A549 (cell line): ENCODE measurements around the gene DTHD1. TPM values are rescaled to one million over a fixed set of nuclear protein-coding genes. Genes with fewer than 3 reads are reported as not detected.

Experiments
- ATAC-seq, 2 experiments: fragments of 200-7000 bp in 1 of 2; fragments of >200 bp in 1 of 2; cut with Nextera tagmentation in 1 of 2; cut with Tn5 transposase in 1 of 2; 3 replicates each; pipeline versions ENCODE4 v1.8.0 to v1.9.1; 2018 to 2020; ENCODE audit warnings: mild to moderate bottlenecking in 1 of 2, moderate library complexity in 1 of 2
- CTCF ChIA-PET: fragments of 300-600 bp; sonication (Branson Sonifier 250); formaldehyde crosslinking; extraction: SDS; loops from one replicate; lab custom pipeline; 2021; ENCODE audit warnings: antibody characterized with exemption, inconsistent platforms; lab: Yijun Ruan, JAX
- POLR2A ChIA-PET: fragments of 350-600 bp; formaldehyde crosslinking; extraction: SDS; loops from one replicate; lab custom pipeline; 2021; ENCODE audit warnings: antibody characterized with exemption, inconsistent platforms; lab: Yijun Ruan, JAX
- DNase-seq, 2 experiments: peaks; one replicate each; pipeline versions ENCODE4 v3.0.0 to v3.0.0-alpha.2; 2011 to 2016; ENCODE audit warnings: low read depth in 1 of 2, low spot score in 1 of 2
- FAIRE-seq: peaks from 2 replicates; lab custom pipeline; 2011; peaks lifted over from hg19 to GRCh38; lab: Jason Lieb, UNC
- H3K27ac ChIP-seq, 2 experiments: fragments of >200 bp; sonication (Bioruptor Twin); formaldehyde crosslinking; 3 replicates each; pipeline ENCODE4 v1.5.1; 2016 to 2017
- H3K4me1 ChIP-seq: fragments of >200 bp; sonication (Bioruptor Twin); formaldehyde crosslinking; 3 replicates; pipeline ENCODE4 v1.6.1; 2016
- H3K4me2 ChIP-seq: fragments of >200 bp; sonication (Bioruptor Twin); formaldehyde crosslinking; 3 replicates; pipeline ENCODE4 v1.6.1; 2016
- H3K4me3 ChIP-seq: fragments of >200 bp; sonication (Bioruptor Twin); formaldehyde crosslinking; 3 replicates; pipeline ENCODE4 v1.5.1; 2016
- H3K9me3 ChIP-seq: fragments of >200 bp; sonication (Bioruptor Twin); formaldehyde crosslinking; 3 replicates; pipeline ENCODE4 v1.6.1; 2016
- ATOH8 ChIP-seq: fragments of 250-450 bp; sonication (Bioruptor Pico); IDR thresholded peaks from 2 replicates; pipeline ENCODE4 v1.5.0; 2020; ENCODE audit warnings: low read depth, mild to moderate bottlenecking, moderate library complexity
- CBX2 ChIP-seq: fragments of 200-600 bp; sonication (generic); IDR thresholded peaks from 2 replicates; pipeline ENCODE4 v1.6.1; 2016; ENCODE audit warnings: low read depth, mild to moderate bottlenecking, borderline replicate concordance
- CHD2 ChIP-seq: fragments of 150-350 bp; IDR thresholded peaks from 2 replicates; pipeline ENCODE4 v1.6.1; 2014; ENCODE audit warnings: low read length; ENCODE audit not compliant: partially characterized antibody
- CTCF ChIP-seq: fragments of >200 bp; sonication (Bioruptor Twin); formaldehyde crosslinking; IDR thresholded peaks from 3 replicates; pipeline ENCODE4 v1.5.1; 2016
- ESRRA ChIP-seq: fragments of 150-350 bp; IDR thresholded peaks from 2 replicates; pipeline ENCODE4 v1.6.1; 2014; ENCODE audit warnings: mild to moderate bottlenecking, low read length, borderline replicate concordance
- FOSB ChIP-seq: fragments of 250-450 bp; sonication (Bioruptor Pico); IDR thresholded peaks from 2 replicates; pipeline ENCODE4 v1.5.0; 2020; ENCODE audit warnings: mild to moderate bottlenecking, moderate library complexity
- FOXS1 ChIP-seq: fragments of 250-450 bp; sonication (Bioruptor Pico); IDR thresholded peaks from 2 replicates; pipeline ENCODE4 v1.5.0; 2020; ENCODE audit warnings: mild to moderate bottlenecking, moderate library complexity
- HDAC2 ChIP-seq: fragments of 200-600 bp; sonication (generic); IDR thresholded peaks from 2 replicates; pipeline ENCODE4 v1.6.1; 2016
- HEYL ChIP-seq: fragments of 250-450 bp; sonication (Bioruptor Pico); IDR thresholded peaks from 2 replicates; pipeline ENCODE4 v1.8.0; 2021; ENCODE audit warnings: mild to moderate bottlenecking, moderate library complexity
- HOXA7 ChIP-seq: fragments of 250-450 bp; sonication (Bioruptor Pico); IDR thresholded peaks from 2 replicates; pipeline ENCODE4 v1.5.0; 2020; ENCODE audit warnings: mild to moderate bottlenecking, moderate library complexity
- HOXB13 ChIP-seq: fragments of 250-450 bp; sonication (Bioruptor Pico); IDR thresholded peaks from 2 replicates; pipeline ENCODE4 v1.5.0; 2020; ENCODE audit warnings: low read depth, mild to moderate bottlenecking, moderate library complexity
- JUN ChIP-seq, 2 experiments: fragments of >200 bp; sonication (Bioruptor Twin); formaldehyde crosslinking; IDR thresholded peaks; 2 replicates in 1 of 2; 3 replicates in 1 of 2; pipeline ENCODE4 v1.6.1; 2016 to 2017
- KDM1A ChIP-seq: fragments of 200-600 bp; sonication (generic); IDR thresholded peaks from 2 replicates; pipeline ENCODE4 v1.6.1; 2016; ENCODE audit warnings: low read depth, mild to moderate bottlenecking
- KDM5A ChIP-seq: fragments of 200-600 bp; sonication (generic); IDR thresholded peaks from 2 replicates; pipeline ENCODE4 v1.6.1; 2016; ENCODE audit warnings: antibody characterized with exemption, mild to moderate bottlenecking
- MAFK ChIP-seq: fragments of 450-650 bp; IDR thresholded peaks from 2 replicates; pipeline ENCODE4 v1.6.1; 2014; ENCODE audit not compliant: partially characterized antibody
- MAZ ChIP-seq: fragments of 150-350 bp; IDR thresholded peaks from 2 replicates; pipeline ENCODE4 v1.6.1; 2014; ENCODE audit warnings: antibody characterized with exemption, low read depth, low read length, borderline replicate concordance
- NFE2L2 ChIP-seq: fragments of 150-350 bp; conservative IDR thresholded peaks from 2 replicates; pipeline ENCODE4 v1.6.1; 2014; ENCODE audit warnings: low read length
- NPAS2 ChIP-seq: fragments of 250-450 bp; sonication (Bioruptor Pico); IDR thresholded peaks from 2 replicates; pipeline ENCODE4 v1.8.0; 2022; ENCODE audit warnings: mild to moderate bottlenecking, moderate library complexity, borderline replicate concordance
- NR3C1 ChIP-seq: fragments of >200 bp; sonication (Bioruptor Twin); formaldehyde crosslinking; IDR thresholded peaks from 3 replicates; pipeline ENCODE4 v1.6.1; 2017
- POLR2AphosphoS2 ChIP-seq: conservative IDR thresholded peaks from 2 replicates; pipeline ENCODE4 v1.6.1; 2012; ENCODE audit warnings: low read length, improper control_type of control experiment, inconsistent platforms
- SREBF2 ChIP-seq: fragments of 450-650 bp; IDR thresholded peaks from 2 replicates; pipeline ENCODE4 v1.6.1; 2014; ENCODE audit warnings: mild to moderate bottlenecking, moderate library complexity
- USF2 ChIP-seq: fragments of 450-650 bp; IDR thresholded peaks from 2 replicates; pipeline ENCODE4 v1.6.1; 2014; ENCODE audit warnings: antibody characterized with exemption
- ZFP36 ChIP-seq: fragments of 450-650 bp; IDR thresholded peaks from 2 replicates; pipeline ENCODE4 v1.6.1; 2014; ENCODE audit warnings: borderline replicate concordance; ENCODE audit not compliant: partially characterized antibody
- ZSCAN20 ChIP-seq: fragments of 250-450 bp; sonication (Bioruptor Pico); IDR thresholded peaks from 2 replicates; pipeline ENCODE4 v1.8.0; 2022; ENCODE audit warnings: mild to moderate bottlenecking, moderate library complexity
- WGBS: methylation state at CpG from one replicate; pipeline ENCODE4 v1.1.6; 2017; ENCODE audit errors: missing lambda C conversion rate; 5-methylcytosine and 5-hydroxymethylcytosine counted together
- polyA plus RNA-seq, 4 experiments: library from polyadenylated mRNA; depleted of rRNA in 3 of 4; stranded (reverse); fragments of >200 nt; fragmentation: RNase III in 1 of 4; extraction: RNeasy Plus Mini Kit Qiagen cat#74134 plus additional on column Dnase treatment in 1 of 4; gene quantifications; 2 replicates in 3 of 4; 3 replicates in 1 of 4; pipeline ENCODE4 v1.2.3, GENCODE V29; 2011 to 2017

Gene DTHD1
- polyA plus RNA-seq, 2 of the 4 experiments (the other 2 are of a cell fraction), result not detected

GRCh38 chr4:36304138-36304681 lies 22.8 kb downstream of the DTHD1 start:
- no peak for TF ChIP-seq HDAC2
- no peak for TF ChIP-seq ZSCAN20
- no peak for TF ChIP-seq SREBF2
- TF ChIP-seq CBX2, result no peak
- TF ChIP-seq FOSB (CRISPR knock-in tag), result no peak
- no peak for TF ChIP-seq HOXA7 (CRISPR knock-in tag)
- no peak for TF ChIP-seq ATOH8 (CRISPR knock-in tag)
- TF ChIP-seq MAZ, result no peak
- H3K4me1 ChIP-seq, result no peaks in the 10 kb centered on the region
- ATAC-seq (no peak), FAIRE-seq (no peak), DNase-seq (no peak)
- POLR2A ChIA-PET, result no interaction called here
- H3K4me2 ChIP-seq, result no peak overlapping the region
- no peaks in the 10 kb centered on the region for H3K9me3 ChIP-seq
- H3K4me3 ChIP-seq, result no peak overlapping the region
- H3K27ac ChIP-seq, result no peak overlapping the region
- CTCF ChIA-PET, result no interaction called here
- WGBS, result 9% methylated on average over 1 of the region's 1 CpG

GRCh38 chr4:36308150-36308549 lies 26.7 kb downstream of the DTHD1 start:
- H3K27ac ChIP-seq, result no peak overlapping the region
- no peak for FAIRE-seq
- ChIA-PET CTCF (no interaction called here), POLR2A (no interaction called here)
- no peaks in the 10 kb centered on the region for H3K4me1 ChIP-seq
- DNase-seq, result no peak
- no peaks in the 10 kb centered on the region for H3K9me3 ChIP-seq
- TF ChIP-seq USF2 (no peak), NPAS2 (no peak), HOXB13 (no peak), KDM5A (no peak), CHD2 (no peak), POLR2AphosphoS2 (no peak), HDAC2 (no peak), KDM1A (no peak), SREBF2 (no peak), CTCF (no peak), NFE2L2 (no peak), ZFP36 (no peak), FOXS1 (CRISPR knock-in tag) (no peak), JUN (IDR thresholded peaks at IDR 0.05) (no peak), ATOH8 (CRISPR knock-in tag) (no peak), NR3C1 (no peak), CBX2 (no peak), MAFK (no peak), ESRRA (no peak), HEYL (CRISPR knock-in tag) (no peak)
- H3K4me2 ChIP-seq, result no peak overlapping the region
- no peak for ATAC-seq
- H3K4me3 ChIP-seq, result no peak overlapping the region
- WGBS, result 22% methylated on average over 2 of the region's 2 CpGs
